Glomerular endothelial cell (primary cell): Measurements from ENCODE around the gene FHL3. TPM values are rescaled to one million over a fixed set of nuclear protein-coding genes. Genes with fewer than 3 reads are reported as not detected.

Experiments
- DNase-seq: peaks from one replicate; pipeline ENCODE4 v3.0.0-alpha.2; 2011; ENCODE audit warnings: low read depth, low spot score; ENCODE audit errors: extremely low read depth
- total RNA-seq: library from RNA; depleted of rRNA; stranded (reverse); fragments of >200 nt; gene quantifications from 2 replicates; pipeline ENCODE4 v1.2.3, GENCODE V29; 2015

FHL3 gene
- total RNA-seq, 1 donor from 2014 or later: 90.1 TPM

DNA sequence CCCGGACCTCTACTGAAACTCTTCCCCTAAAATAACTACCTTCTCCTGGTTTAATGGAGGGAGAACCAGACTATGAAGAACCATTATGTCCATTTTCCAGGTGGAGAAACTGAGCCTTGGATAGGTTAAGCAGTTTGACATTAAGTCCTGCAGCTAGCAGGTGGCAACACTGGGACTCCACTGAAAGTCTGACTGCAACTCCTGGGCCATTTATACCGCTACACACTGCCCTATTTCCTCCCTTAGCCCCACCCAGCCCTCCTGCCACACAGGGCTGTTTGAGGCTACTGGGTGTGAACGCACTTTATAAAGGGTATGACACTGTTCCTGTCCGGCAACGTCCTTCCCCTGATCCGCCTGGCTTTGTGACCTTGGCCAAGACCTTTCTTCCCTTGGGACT lies 58.0 kb downstream of the FHL3 start:
- DNase-seq: no peak

Other genes starting within 250 kb of the FHL3 start
- gene EPHA10, start 240.4 kb downstream of the FHL3 start, total RNA-seq: 0.47 TPM in 1 of 2 replicates, not detected in the other
- 1.1 and 2.2 TPM in 2 replicates for gene MANEAL, start 211.7 kb downstream of the FHL3 start, total RNA-seq
- 74.4 and 113 TPM in 2 replicates for gene C1orf122, start 197.7 kb downstream of the FHL3 start, total RNA-seq
- 19.6 and 22.1 TPM in 2 replicates for gene YRDC, start 197.3 kb downstream of the FHL3 start, total RNA-seq
- 3.7 and 6.2 TPM in 2 replicates for gene MTF1, start 145.9 kb downstream of the FHL3 start, total RNA-seq
- gene INPP5B, start 58.5 kb downstream of the FHL3 start, total RNA-seq: 9.4 and 13.8 TPM in 2 replicates
- 35.5 and 65.5 TPM in 2 replicates for gene SF3A3, start 15.5 kb downstream of the FHL3 start, total RNA-seq
- 27.4 and 53.7 TPM in 2 replicates for gene UTP11, start 7.2 kb upstream of the FHL3 start, total RNA-seq
- gene POU3F1, start 41.3 kb upstream of the FHL3 start, total RNA-seq: not detected in 2 replicates